ENCODE measurements around the gene KCNIP4. TPM values are rescaled to one million over a fixed set of nuclear protein-coding genes. Genes with fewer than 3 reads are reported as not detected.

KCNIP4 gene
- total and polyA plus RNA-seq, 2 of the 4 experiments (the other 2 are of a cell fraction) = not detected

DNA sequence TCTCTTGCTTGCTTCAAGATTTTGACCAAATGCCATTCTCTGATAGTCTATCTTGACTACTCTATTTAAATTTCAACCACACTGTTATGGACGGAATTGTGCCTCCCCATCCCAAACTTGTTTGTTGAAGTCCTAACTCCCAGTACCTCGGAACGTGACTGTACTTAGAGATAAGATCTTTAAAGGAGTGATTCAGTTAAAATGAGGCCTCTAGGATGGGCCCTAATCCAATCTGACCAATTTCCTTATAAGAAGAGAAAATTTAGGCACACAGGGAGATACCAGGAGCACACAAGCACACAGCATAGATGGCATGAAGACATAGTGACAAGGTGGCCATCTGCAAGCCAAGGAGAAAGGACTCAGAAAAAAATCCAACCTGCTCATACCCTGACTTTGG is 269.9 kb downstream of the KCNIP4 start:
- Histone ChIP-seq H3K9me3 (ENCODE audit: control insufficient read depth, insufficient read depth, low read length) (no peaks in the 10 kb centered on the region), H3K4me3 (ENCODE audit: insufficient read depth, low read depth, low read length) (no peak overlapping the region), H2BK20ac (ENCODE audit: low read depth, low read length) (no peak overlapping the region), H3K9ac (ENCODE audit: low read depth, low read length) (no peak overlapping the region), H2AK9ac (replicated peaks; ENCODE audit: low read depth, low read length, poor library complexity) (no peak overlapping the region), H4K8ac (ENCODE audit: low read depth in 2 of 2, low read length in 2 of 2) (no peak overlapping the region), H3K9me1 (ENCODE audit: insufficient read depth, low read length) (no peaks in the 10 kb centered on the region), H3K4me2 (ENCODE audit: low read depth, low read length) (no peak overlapping the region), H4K20me1 (ENCODE audit: insufficient read depth, low read length) (no peaks in the 10 kb centered on the region), H2BK5ac (ENCODE audit: low read depth, low read length, poor library complexity, severe bottlenecking) (no peak overlapping the region), H4K91ac (ENCODE audit: insufficient read depth, low read depth, low read length) (no peak overlapping the region), H3K27me3 (ENCODE audit: control insufficient read depth, insufficient read depth, low read length) (no peaks in the 10 kb centered on the region), H3K27ac (ENCODE audit: insufficient read depth, low read length) (no peak overlapping the region), H3K23ac (ENCODE audit: low read depth, low read length) (no peak overlapping the region), H3K4me1 (ENCODE audit: control insufficient read depth, insufficient read depth, low read length) (no peaks in the 10 kb centered on the region), H3K4ac (ENCODE audit: low read depth, low read length) (no peak overlapping the region), H3K14ac (replicated peaks; ENCODE audit: low read depth, low read length) (no peak overlapping the region), H3K18ac (ENCODE audit: low read depth, low read length) (no peak overlapping the region), H2AFZ (replicated peaks; ENCODE audit: low read length, poor library complexity) (no peak overlapping the region), H4K5ac (ENCODE audit: low read depth, low read length) (no peak overlapping the region), H2BK15ac (ENCODE audit: low read depth, low read length) (no peak overlapping the region), H3K36me3 (ENCODE audit: control insufficient read depth, insufficient read depth, low read length) (no peaks in the 10 kb centered on the region), H2AK5ac (ENCODE audit: low read depth, low read length) (no peak overlapping the region), H3K56ac (ENCODE audit: extremely low read depth, insufficient read depth, low read length) (no peak overlapping the region), H3K79me1 (ENCODE audit: low read depth in 1 of 2, low read length in 2 of 2) (no peaks in the 10 kb centered on the region), H2BK120ac (ENCODE audit: low read depth, low read length) (no peak overlapping the region)
- WGBS, 2 experiments (ENCODE audit: extremely low coverage in 2 of 2, insufficient read length in 1 of 2) = no CpG with 5 or more reads among the region's 3 CpGs
- TF ChIP-seq MAFK (IDR thresholded peaks at IDR 0.05; ENCODE audit: low read depth, low read length) (no peak), POLR2A (IDR thresholded peaks at IDR 0.05; ENCODE audit: low read depth, low read length) (no peak), CEBPB (IDR thresholded peaks at IDR 0.05; ENCODE audit: low read depth, low read length) (no peak), FOS (IDR thresholded peaks at IDR 0.05; ENCODE audit: low read depth, low read length) (no peak), RAD21 (IDR thresholded peaks at IDR 0.05; ENCODE audit: low read length) (no peak), MAZ (IDR thresholded peaks at IDR 0.05; ENCODE audit: borderline replicate concordance, low read depth, low read length) (no peak)
- TF ChIP-seq, protein P1, sequence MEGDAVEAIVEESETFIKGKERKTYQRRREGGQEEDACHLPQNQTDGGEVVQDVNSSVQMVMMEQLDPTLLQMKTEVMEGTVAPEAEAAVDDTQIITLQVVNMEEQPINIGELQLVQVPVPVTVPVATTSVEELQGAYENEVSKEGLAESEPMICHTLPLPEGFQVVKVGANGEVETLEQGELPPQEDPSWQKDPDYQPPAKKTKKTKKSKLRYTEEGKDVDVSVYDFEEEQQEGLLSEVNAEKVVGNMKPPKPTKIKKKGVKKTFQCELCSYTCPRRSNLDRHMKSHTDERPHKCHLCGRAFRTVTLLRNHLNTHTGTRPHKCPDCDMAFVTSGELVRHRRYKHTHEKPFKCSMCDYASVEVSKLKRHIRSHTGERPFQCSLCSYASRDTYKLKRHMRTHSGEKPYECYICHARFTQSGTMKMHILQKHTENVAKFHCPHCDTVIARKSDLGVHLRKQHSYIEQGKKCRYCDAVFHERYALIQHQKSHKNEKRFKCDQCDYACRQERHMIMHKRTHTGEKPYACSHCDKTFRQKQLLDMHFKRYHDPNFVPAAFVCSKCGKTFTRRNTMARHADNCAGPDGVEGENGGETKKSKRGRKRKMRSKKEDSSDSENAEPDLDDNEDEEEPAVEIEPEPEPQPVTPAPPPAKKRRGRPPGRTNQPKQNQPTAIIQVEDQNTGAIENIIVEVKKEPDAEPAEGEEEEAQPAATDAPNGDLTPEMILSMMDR (conservative IDR thresholded peaks at IDR 0.05; ENCODE audit: low read depth, low read length) = no peak
- no TSS peak for BruUV-seq (replicated peaks)
- in situ Hi-C loops (cut with MboI; ENCODE audit: low sequenced_read_pairs) = no loop called here
- CTCF ChIA-PET = no interaction called here
- dilution Hi-C loops (cut with HindIII; ENCODE audit: low sequenced_read_pairs, unreplicated experiment) = no loop called here
- POLR2A ChIA-PET (ENCODE audit: unreplicated experiment) = no interaction called here
- intact Hi-C loops (cut with micrococcal nuclease) = no loop called here
- ATAC-seq (ENCODE audit: low read depth) (no peak), DNase-seq (no peak)
